H1 (cell line): Measurements from ENCODE around the gene TARS2. TPM values are rescaled to one million over a fixed set of nuclear protein-coding genes. Genes with fewer than 3 reads are reported as not detected.

Source experiments
- CTCF ChIA-PET: fragments of 300-600 bp; sonication (Branson Sonifier 250); formaldehyde crosslinking; loops from one replicate; lab custom pipeline; 2021; ENCODE audit not compliant: partially characterized antibody; lab: Charles Lee
- POLR2A ChIA-PET: fragments of 300-600 bp; sonication (Branson Sonifier 250); formaldehyde crosslinking; loops from one replicate; lab custom pipeline; 2021; ENCODE audit warnings: inconsistent platforms; ENCODE audit not compliant: partially characterized antibody; lab: Charles Lee
- DNase-seq, 2 experiments: peaks; one replicate each; pipeline versions ENCODE4 v3.0.0 to v3.0.0-alpha.2; 2010 to 2022; ENCODE audit warnings: low spot score in 2 of 2, low read depth in 1 of 2, mixed read lengths in 1 of 2
- FAIRE-seq: peaks from 2 replicates; lab custom pipeline; 2011; peaks lifted over from hg19 to GRCh38; lab: Jason Lieb, UNC
- H2AFZ ChIP-seq: 2 replicates; pipeline ENCODE4 v1.8.1; 2012; ENCODE audit warnings: low read length, inconsistent platforms
- H2AK5ac ChIP-seq: 2 replicates; pipeline ENCODE4 v1.6.1; 2013; ENCODE audit warnings: low read depth, low read length
- H2BK120ac ChIP-seq: replicated peaks from 2 replicates; pipeline ENCODE3; 2013; ENCODE audit warnings: low read depth, low read length, inconsistent platforms
- H2BK12ac ChIP-seq: 2 replicates; pipeline ENCODE4 v1.6.1; 2013; ENCODE audit warnings: low read depth, low read length
- H2BK15ac ChIP-seq: 2 replicates; pipeline ENCODE4 v1.6.1; 2013; ENCODE audit warnings: low read length
- H2BK20ac ChIP-seq: 2 replicates; pipeline ENCODE4 v1.6.1; 2013; ENCODE audit warnings: low read length
- H2BK5ac ChIP-seq: 2 replicates; pipeline ENCODE4 v1.6.1; 2013; ENCODE audit warnings: low read depth, low read length
- H3K14ac ChIP-seq: 2 replicates; pipeline ENCODE4 v1.6.1; 2013; ENCODE audit warnings: inconsistent platforms; ENCODE audit not compliant: insufficient read length
- H3K18ac ChIP-seq: 2 replicates; pipeline ENCODE4 v1.6.1; 2013; ENCODE audit warnings: low read length; ENCODE audit errors: extremely low read depth
- H3K23ac ChIP-seq: 2 replicates; pipeline ENCODE4 v1.6.1; 2013; ENCODE audit warnings: inconsistent platforms; ENCODE audit not compliant: insufficient read length
- H3K23me2 ChIP-seq: 2 replicates; pipeline ENCODE4 v1.6.1; 2013; ENCODE audit warnings: low read depth, low read length
- H3K27ac ChIP-seq: 2 replicates; pipeline ENCODE4 v1.6.1; 2011; ENCODE audit warnings: low read depth, low read length, inconsistent platforms
- H3K27me3 ChIP-seq, 4 experiments: replicated peaks in 1 of 4; 1 replicate in 1 of 4; 2 replicates in 3 of 4; pipeline versions ENCODE4 v1.6.1 to v1.8.1; 2011 to 2013; ENCODE audit warnings: low read length in 3 of 4, mild to moderate bottlenecking in 3 of 4, inconsistent platforms in 2 of 4, mixed read lengths in 2 of 4, moderate library complexity in 1 of 4; ENCODE audit not compliant: control insufficient read depth in 3 of 4, insufficient read depth in 3 of 4; ENCODE audit errors: extremely low read depth in 1 of 4
- H3K36me3 ChIP-seq, 4 experiments: 2 replicates each; pipeline versions ENCODE4 v1.6.1 to v1.8.1; 2011 to 2013; ENCODE audit warnings: mild to moderate bottlenecking in 4 of 4, low read length in 3 of 4, moderate library complexity in 2 of 4, control low read depth in 1 of 4, inconsistent platforms in 1 of 4; ENCODE audit not compliant: insufficient read depth in 4 of 4, control insufficient read depth in 2 of 4
- H3K4ac ChIP-seq: replicated peaks from 2 replicates; pipeline ENCODE3; 2013; ENCODE audit warnings: low read length, low read depth, mixed read lengths, inconsistent platforms; ENCODE audit not compliant: insufficient read length
- H3K4me1 ChIP-seq, 4 experiments: replicated peaks in 1 of 4; 1 replicate in 1 of 4; 2 replicates in 3 of 4; pipeline versions ENCODE4 v1.6.1 to v1.8.1; 2011 to 2013; ENCODE audit warnings: low read length in 3 of 4, inconsistent platforms in 2 of 4, mixed read lengths in 1 of 4; ENCODE audit not compliant: insufficient read depth in 4 of 4, control insufficient read depth in 3 of 4
- H3K4me2 ChIP-seq, 2 experiments: 2 replicates each; pipeline versions ENCODE4 v1.6.1 to v1.8.1; 2011 to 2013; ENCODE audit warnings: low read depth in 2 of 2, low read length in 2 of 2, control low read depth in 1 of 2, inconsistent platforms in 1 of 2, mild to moderate bottlenecking in 1 of 2; ENCODE audit not compliant: insufficient read depth in 1 of 2
- H3K4me3 ChIP-seq, 4 experiments: fragments of 200-600, 300-600 bp in 1 of 4; sonication (generic), shearing (Covaris generic), sonication (Bioruptor Twin) in 1 of 4; 2 replicates each; pipeline versions ENCODE4 v1.5.1 to v1.8.1; 2011 to 2016; ENCODE audit warnings: low read length in 4 of 4, low read depth in 3 of 4, control low read depth in 2 of 4, inconsistent platforms in 2 of 4, mild to moderate bottlenecking in 2 of 4, mixed read lengths in 1 of 4, moderate library complexity in 1 of 4; ENCODE audit not compliant: insufficient read depth in 2 of 4; ENCODE audit errors: extremely low read depth in 1 of 4
- H3K56ac ChIP-seq: replicated peaks from 2 replicates; pipeline ENCODE3; 2013; ENCODE audit warnings: low read depth, mild to moderate bottlenecking, mixed read lengths, low read length, inconsistent platforms; ENCODE audit not compliant: insufficient read length
- H3K79me1 ChIP-seq: 2 replicates; pipeline ENCODE4 v1.6.1; 2013; ENCODE audit warnings: low read depth, low read length, control low read depth
- H3K79me2 ChIP-seq, 2 experiments: 2 replicates each; pipeline versions ENCODE4 v1.6.1 to v1.8.1; 2012 to 2013; ENCODE audit warnings: low read length in 2 of 2, mild to moderate bottlenecking in 2 of 2, inconsistent platforms in 1 of 2; ENCODE audit not compliant: insufficient read depth in 2 of 2, control insufficient read depth in 1 of 2
- H3K9ac ChIP-seq, 4 experiments: replicated peaks in 1 of 4; 1 replicate in 1 of 4; 2 replicates in 3 of 4; pipeline versions ENCODE4 v1.6.1 to v1.8.1; 2011 to 2013; ENCODE audit warnings: low read depth in 3 of 4, low read length in 3 of 4, control low read depth in 2 of 4, mild to moderate bottlenecking in 2 of 4, moderate library complexity in 2 of 4, inconsistent platforms in 1 of 4; ENCODE audit errors: extremely low read depth in 1 of 4
- H3K9me3 ChIP-seq, 2 experiments: 2 replicates each; pipeline versions ENCODE4 v1.6.1 to v1.8.1; 2012 to 2013; ENCODE audit warnings: mild to moderate bottlenecking in 2 of 2, moderate library complexity in 2 of 2, control low read depth in 1 of 2, inconsistent platforms in 1 of 2, low read depth in 1 of 2, low read length in 1 of 2, mixed read lengths in 1 of 2; ENCODE audit not compliant: insufficient read depth in 2 of 2
- H4K20me1 ChIP-seq, 2 experiments: replicated peaks in 1 of 2; 2 replicates each; pipeline versions ENCODE3 to v1.8.1; 2011 to 2013; ENCODE audit warnings: inconsistent platforms in 2 of 2, low read length in 2 of 2, mild to moderate bottlenecking in 1 of 2; ENCODE audit not compliant: insufficient read depth in 2 of 2, control insufficient read depth in 1 of 2
- H4K5ac ChIP-seq: 2 replicates; pipeline ENCODE4 v1.6.1; 2013; ENCODE audit warnings: low read length, low read depth, mixed read lengths, inconsistent platforms; ENCODE audit not compliant: insufficient read length
- H4K8ac ChIP-seq: 2 replicates; pipeline ENCODE4 v1.8.0; 2013; ENCODE audit warnings: mild to moderate bottlenecking, moderate library complexity, low read length, inconsistent platforms; ENCODE audit not compliant: insufficient read depth; ENCODE audit errors: extremely low read depth
- H4K91ac ChIP-seq: replicated peaks from 2 replicates; pipeline ENCODE3; 2013; ENCODE audit warnings: low read length, mixed read lengths, inconsistent platforms; ENCODE audit not compliant: insufficient read length
- HDAC6 ChIP-seq: IDR thresholded peaks from one replicate; pipeline ENCODE4 v1.7.1; 2012; ENCODE audit warnings: low read depth, mild to moderate bottlenecking, inconsistent platforms, low read length, moderate library complexity
- TEAD4 ChIP-seq: IDR thresholded peaks from 2 replicates; pipeline ENCODE4 v1.6.1; 2012; ENCODE audit warnings: low read depth, low read length, inconsistent platforms, mixed read lengths
- WGBS, 2 experiments: shearing (Covaris generic) in 1 of 2; methylation state at CpG; one replicate each; pipeline versions ENCODE4 v1.1.6 to v1.1.7; 2013 to 2015; ENCODE audit warnings: low lambda C conversion rate in 2 of 2, mixed read lengths in 2 of 2, inconsistent platforms in 1 of 2, low coverage in 1 of 2, missing lambda C conversion rate in 1 of 2; ENCODE audit not compliant: insufficient replicate concordance in 2 of 2, insufficient coverage in 1 of 2, insufficient read length in 1 of 2; ENCODE audit errors: extremely low coverage in 1 of 2, missing lambda C conversion rate in 1 of 2; 5-methylcytosine and 5-hydroxymethylcytosine counted together
- polyA plus RNA-seq, 7 experiments: library from polyadenylated mRNA; depleted of rRNA in 3 of 7; stranded (reverse) in 5 of 7; unstranded in 2 of 7; fragments of >200 nt in 5 of 7; fragments of 200-250 nt in 2 of 7; gene quantifications; 1 replicate in 5 of 7; 2 replicates in 1 of 7; 4 replicates in 1 of 7; pipeline versions ENCODE4 v1.2.1 to v1.2.3, GENCODE V29; 2011 to 2013; ENCODE audit warnings: missing spikeins in 2 of 7, mixed read lengths in 2 of 7
- total RNA-seq: library from RNA; stranded (reverse); fragmentation: NEBNext Ultra II Directional; extraction: Animal tissue kit (Norgen Biotek cat#: 25700); gene quantifications from 2 replicates; pipeline ENCODE4 v1.2.1, GENCODE V29; 2021

TARS2 gene
- total and polyA plus RNA-seq, 2 of the 8 experiments (the other 6 are each of a cell fraction or from before 2014, with no cell fraction given), result 38.9 to 39.1 TPM

GRCh38 chr1:150484431-150484830 is 2.8 kb upstream of the TARS2 start:
- Histone ChIP-seq H3K9me3 (no peaks in the 10 kb centered on the region), H3K4me2 (no peak overlapping the region), H2BK12ac (no peak overlapping the region), H3K9ac (no peak overlapping the region), H3K27ac (no peak overlapping the region), H3K79me2 (peaks cover 0 to 10% of the 10 kb centered on the region in 2 experiments; a peak in 2 of 4 replicates), H3K56ac (no peak overlapping the region), H4K8ac (no peak overlapping the region), H3K23me2 (peaks cover 6% of the 10 kb centered on the region; the same call in 1 of the 2 replicates), H3K36me3 (peaks cover 0 to 10% (median 4%) of the 10 kb centered on the region in 4 experiments; a peak in 3 of 8 replicates), H4K5ac (no peak overlapping the region), H3K4ac (no peak overlapping the region), H2BK120ac (no peak overlapping the region), H2AK5ac (no peak overlapping the region), H2BK15ac (no peak overlapping the region), H3K27me3 (no peaks in the 10 kb centered on the region), H2BK20ac (no peak overlapping the region), H3K18ac (no peak overlapping the region), H4K91ac (no peak overlapping the region), H3K4me3 (no peak overlapping the region), H3K79me1 (no peaks in the 10 kb centered on the region), H3K14ac (no peak overlapping the region), H3K4me1 (peaks cover 0 to 4% (median 1%) of the 10 kb centered on the region in 4 experiments; a peak in 5 of 7 replicates), H2BK5ac (no peak overlapping the region), H2AFZ (peak overlapping the region; percentile 86), H3K23ac (no peak overlapping the region), H4K20me1 (no peaks in the 10 kb centered on the region)
- TF ChIP-seq TEAD4, result no peak
- no peak for TF ChIP-seq HDAC6
- 92% methylated on average over 5 of the region's 5 CpGs; no CpG with 5 or more reads in 1 of the 2 experiments for WGBS, 2 experiments
- DNase-seq (no peak), FAIRE-seq (no peak)
- POLR2A ChIA-PET, result interaction anchor here (0.7 to 1.5 kb wide), 2 partner anchors 11 to 25 kb away, joined by 3 to 5 read pairs; no protein-coding TSS in a partner anchor
- CTCF ChIA-PET, result interaction anchor here (1.0 to 1.6 kb wide), 4 partner anchors 19 to 76 kb away, joined by 4 to 5 read pairs (median 4); partner anchors contain the start of gene FALEC
